GM23338 (cell line): ENCODE data around the gene RBM43. TPM values are rescaled to one million over a fixed set of nuclear protein-coding genes. Genes with fewer than 3 reads are reported as not detected.

Source experiments
- ATAC-seq: fragments of 200-7000 bp; cut with Tn5 transposase; 3 replicates; pipeline ENCODE4 v1.9.1; 2020
- DNase-seq: peaks from one replicate; pipeline ENCODE4 v3.0.0-alpha.2; 2015; ENCODE audit warnings: low spot score
- H2AFZ ChIP-seq: fragments of 200-600 bp; sonication (generic); 2 replicates; pipeline ENCODE4 v1.8.0; 2016; ENCODE audit warnings: antibody characterized with exemption, mild to moderate bottlenecking, moderate library complexity
- H3F3A ChIP-seq: fragments of 200-600 bp; sonication (generic); replicated peaks from 2 replicates; pipeline ENCODE4 v1.8.0; 2017; ENCODE audit warnings: antibody characterized with exemption, mixed run types, low read depth
- H3K27ac ChIP-seq: fragments of 200-600 bp; sonication (generic); 2 replicates; pipeline ENCODE4 v1.6.1; 2016; ENCODE audit warnings: low read depth
- H3K27me3 ChIP-seq: fragments of 200-600 bp; sonication (generic); 2 replicates; pipeline ENCODE4 v1.8.0; 2016; ENCODE audit warnings: mild to moderate bottlenecking, mixed run types, moderate library complexity; ENCODE audit not compliant: insufficient read depth
- H3K36me3 ChIP-seq: fragments of 200-600 bp; sonication (generic); 2 replicates; pipeline ENCODE4 v1.8.0; 2016; ENCODE audit warnings: mild to moderate bottlenecking; ENCODE audit not compliant: insufficient read depth
- H3K4me1 ChIP-seq: fragments of 200-600 bp; sonication (generic); 2 replicates; pipeline ENCODE4 v1.8.0; 2016; ENCODE audit warnings: mild to moderate bottlenecking, moderate library complexity; ENCODE audit not compliant: insufficient read depth
- H3K4me2 ChIP-seq: fragments of 200-600 bp; sonication (generic); 2 replicates; pipeline ENCODE4 v1.7.1; 2017; ENCODE audit warnings: mixed run types
- H3K4me3 ChIP-seq: fragments of 200-600 bp; sonication (generic); 2 replicates; pipeline ENCODE4 v1.6.1; 2016; ENCODE audit warnings: mixed run types
- H3K79me2 ChIP-seq: fragments of 200-600 bp; sonication (generic); replicated peaks from 2 replicates; pipeline ENCODE4 v1.8.0; 2017; ENCODE audit warnings: mild to moderate bottlenecking; ENCODE audit not compliant: insufficient read depth
- H3K9me2 ChIP-seq: fragments of 200-600 bp; sonication (generic); 2 replicates; pipeline ENCODE4 v1.8.0; 2017; ENCODE audit not compliant: insufficient read depth
- H4K20me1 ChIP-seq: fragments of 200-600 bp; sonication (generic); replicated peaks from 2 replicates; pipeline ENCODE4 v1.8.0; 2017; ENCODE audit warnings: mild to moderate bottlenecking; ENCODE audit not compliant: insufficient read depth
- H3K27ac Mint-ChIP-seq: 2 replicates; pipeline ENCODE4 v1.8.0; 2020; ENCODE audit warnings: inconsistent platforms, mild to moderate bottlenecking, moderate library complexity, mixed read lengths
- H3K27me3 Mint-ChIP-seq: 3 replicates; pipeline ENCODE4 v1.8.0; 2022; ENCODE audit warnings: low read depth, mild to moderate bottlenecking, moderate library complexity, mixed read lengths, inconsistent platforms; ENCODE audit not compliant: insufficient read depth, poor library complexity
- H3K36me3 Mint-ChIP-seq: 3 replicates; pipeline ENCODE4 v1.8.0; 2021; ENCODE audit warnings: low read depth, mild to moderate bottlenecking, inconsistent platforms, moderate library complexity, mixed read lengths
- H3K4me1 Mint-ChIP-seq: 3 replicates; pipeline ENCODE4 v1.8.0; 2020; ENCODE audit warnings: mild to moderate bottlenecking, inconsistent platforms, mixed read lengths
- H3K4me3 Mint-ChIP-seq: 3 replicates; pipeline ENCODE4 v1.8.0; 2021; ENCODE audit warnings: moderate library complexity, mild to moderate bottlenecking, inconsistent platforms, mixed read lengths
- H3K9me3 Mint-ChIP-seq: 3 replicates; pipeline ENCODE4 v1.8.0; 2020; ENCODE audit warnings: moderate library complexity, mild to moderate bottlenecking, inconsistent platforms, mixed read lengths
- CREB1 ChIP-seq: fragments of 250-450 bp; sonication (Bioruptor Pico); IDR thresholded peaks from 2 replicates; pipeline ENCODE4 v1.5.0; 2020; ENCODE audit warnings: low read depth, mild to moderate bottlenecking, moderate library complexity
- CTCF ChIP-seq, 2 experiments: fragments of 200-600 bp in 1 of 2; sonication (generic) in 1 of 2; conservative IDR thresholded peaks; 2 replicates each; pipeline versions ENCODE4 v1.5.1 to v1.6.1; 2016 to 2017; ENCODE audit warnings: antibody characterized with exemption in 2 of 2, low read depth in 2 of 2, mild to moderate bottlenecking in 2 of 2, moderate library complexity in 1 of 2
- EZH2 ChIP-seq: fragments of 200-600 bp; sonication (generic); IDR thresholded peaks from one replicate; pipeline ENCODE4 v1.8.0; 2017; ENCODE audit warnings: antibody characterized with exemption, mild to moderate bottlenecking, low read depth; ENCODE audit not compliant: unreplicated experiment
- EZH2phosphoT487 ChIP-seq: fragments of 200-600 bp; sonication (generic); IDR thresholded peaks from one replicate; pipeline ENCODE4 v1.8.1; 2018; ENCODE audit warnings: antibody characterized with exemption; ENCODE audit not compliant: unreplicated experiment
- JUNB ChIP-seq: IDR thresholded peaks from one replicate; pipeline ENCODE4 v1.6.1; 2016; ENCODE audit warnings: antibody characterized with exemption; ENCODE audit not compliant: unreplicated experiment
- NANOG ChIP-seq: IDR thresholded peaks from 2 replicates; pipeline ENCODE4 v1.6.1; 2016; ENCODE audit warnings: antibody characterized with exemption, borderline replicate concordance
- POLR2AphosphoS5 ChIP-seq: IDR thresholded peaks from 2 replicates; pipeline ENCODE4 v1.6.1; 2016; ENCODE audit warnings: antibody characterized with exemption, low read depth
- STAT1 ChIP-seq: IDR thresholded peaks from one replicate; pipeline ENCODE4 v1.6.1; 2016; ENCODE audit warnings: antibody characterized with exemption; ENCODE audit not compliant: unreplicated experiment
- ZNF114 ChIP-seq: fragments of 250-450 bp; sonication (Bioruptor Pico); IDR thresholded peaks from 2 replicates; pipeline ENCODE4 v1.5.0; 2020; ENCODE audit warnings: mild to moderate bottlenecking, moderate library complexity
- ZNF331 ChIP-seq: fragments of 250-450 bp; sonication (Bioruptor Pico); IDR thresholded peaks from 2 replicates; pipeline ENCODE4 v1.5.0; 2020; ENCODE audit warnings: low read depth, mild to moderate bottlenecking, moderate library complexity
- polyA plus RNA-seq: library from polyadenylated mRNA; unstranded; fragments of >200 nt; fragmentation: Nextera tagmentation; extraction: Ambion mirVana; gene quantifications from 2 replicates; pipeline ENCODE4 v1.2.1, GENCODE V29; 2016
- total RNA-seq: library from RNA; depleted of rRNA; stranded (reverse); fragments of >200 nt; shearing (Covaris generic); gene quantifications from 2 replicates; pipeline ENCODE4 v1.2.3, GENCODE V29; 2014
- TF ChIP-seq, protein P1 (sequence below): IDR thresholded peaks from 2 replicates; pipeline ENCODE4 v1.6.1; 2016; ENCODE audit warnings: antibody characterized with exemption
- TF ChIP-seq, protein P2 (sequence below): fragments of 250-450 bp; sonication (Bioruptor Pico); IDR thresholded peaks from 2 replicates; pipeline ENCODE4 v1.5.0; 2020; ENCODE audit warnings: mild to moderate bottlenecking, moderate library complexity
- TF ChIP-seq, protein P3 (sequence below): IDR thresholded peaks from one replicate; pipeline ENCODE4 v1.6.1; 2018; ENCODE audit warnings: antibody characterized with exemption; ENCODE audit not compliant: unreplicated experiment

Gene RBM43
- total and polyA plus RNA-seq, 2 experiments from 2014 or later = 3.3 to 3.4 TPM

DNA sequence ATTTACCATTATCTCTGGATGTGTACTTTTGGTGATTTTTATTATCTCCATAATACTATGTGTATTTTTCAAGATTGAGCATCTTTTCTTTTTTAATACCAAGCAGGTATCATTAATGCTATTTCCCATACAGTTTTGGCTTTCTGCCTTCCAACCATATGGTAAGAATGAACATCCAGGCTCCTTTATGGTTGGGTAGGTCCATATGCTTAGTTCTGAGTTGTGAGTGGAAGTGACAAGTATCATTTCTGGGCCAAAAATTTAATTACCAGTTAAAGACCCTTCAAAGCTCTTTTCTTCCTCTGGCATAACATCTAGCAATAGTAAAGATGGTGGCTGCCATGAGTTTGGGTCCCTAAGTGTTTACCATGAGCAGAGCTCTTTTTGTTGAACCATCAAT lies 4.3 kb upstream of the RBM43 start:
- no peaks in the 10 kb centered on the region for H3K36me3 Mint-ChIP-seq
- TF ChIP-seq POLR2AphosphoS5 (no peak), JUNB (no peak), STAT1 (no peak), ZNF114 (no peak), EZH2phosphoT487 (no peak), CTCF (conservative IDR thresholded peaks at IDR 0.05; ENCODE audit: low read depth in 2 of 2) (no peak), EZH2 (no peak), ZNF331 (CRISPR knock-in tag) (no peak), NANOG (no peak), CREB1 (CRISPR knock-in tag) (no peak)
- TF ChIP-seq, protein P1, sequence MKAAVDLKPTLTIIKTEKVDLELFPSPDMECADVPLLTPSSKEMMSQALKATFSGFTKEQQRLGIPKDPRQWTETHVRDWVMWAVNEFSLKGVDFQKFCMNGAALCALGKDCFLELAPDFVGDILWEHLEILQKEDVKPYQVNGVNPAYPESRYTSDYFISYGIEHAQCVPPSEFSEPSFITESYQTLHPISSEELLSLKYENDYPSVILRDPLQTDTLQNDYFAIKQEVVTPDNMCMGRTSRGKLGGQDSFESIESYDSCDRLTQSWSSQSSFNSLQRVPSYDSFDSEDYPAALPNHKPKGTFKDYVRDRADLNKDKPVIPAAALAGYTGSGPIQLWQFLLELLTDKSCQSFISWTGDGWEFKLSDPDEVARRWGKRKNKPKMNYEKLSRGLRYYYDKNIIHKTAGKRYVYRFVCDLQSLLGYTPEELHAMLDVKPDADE = no peak
- TF ChIP-seq, protein P2, sequence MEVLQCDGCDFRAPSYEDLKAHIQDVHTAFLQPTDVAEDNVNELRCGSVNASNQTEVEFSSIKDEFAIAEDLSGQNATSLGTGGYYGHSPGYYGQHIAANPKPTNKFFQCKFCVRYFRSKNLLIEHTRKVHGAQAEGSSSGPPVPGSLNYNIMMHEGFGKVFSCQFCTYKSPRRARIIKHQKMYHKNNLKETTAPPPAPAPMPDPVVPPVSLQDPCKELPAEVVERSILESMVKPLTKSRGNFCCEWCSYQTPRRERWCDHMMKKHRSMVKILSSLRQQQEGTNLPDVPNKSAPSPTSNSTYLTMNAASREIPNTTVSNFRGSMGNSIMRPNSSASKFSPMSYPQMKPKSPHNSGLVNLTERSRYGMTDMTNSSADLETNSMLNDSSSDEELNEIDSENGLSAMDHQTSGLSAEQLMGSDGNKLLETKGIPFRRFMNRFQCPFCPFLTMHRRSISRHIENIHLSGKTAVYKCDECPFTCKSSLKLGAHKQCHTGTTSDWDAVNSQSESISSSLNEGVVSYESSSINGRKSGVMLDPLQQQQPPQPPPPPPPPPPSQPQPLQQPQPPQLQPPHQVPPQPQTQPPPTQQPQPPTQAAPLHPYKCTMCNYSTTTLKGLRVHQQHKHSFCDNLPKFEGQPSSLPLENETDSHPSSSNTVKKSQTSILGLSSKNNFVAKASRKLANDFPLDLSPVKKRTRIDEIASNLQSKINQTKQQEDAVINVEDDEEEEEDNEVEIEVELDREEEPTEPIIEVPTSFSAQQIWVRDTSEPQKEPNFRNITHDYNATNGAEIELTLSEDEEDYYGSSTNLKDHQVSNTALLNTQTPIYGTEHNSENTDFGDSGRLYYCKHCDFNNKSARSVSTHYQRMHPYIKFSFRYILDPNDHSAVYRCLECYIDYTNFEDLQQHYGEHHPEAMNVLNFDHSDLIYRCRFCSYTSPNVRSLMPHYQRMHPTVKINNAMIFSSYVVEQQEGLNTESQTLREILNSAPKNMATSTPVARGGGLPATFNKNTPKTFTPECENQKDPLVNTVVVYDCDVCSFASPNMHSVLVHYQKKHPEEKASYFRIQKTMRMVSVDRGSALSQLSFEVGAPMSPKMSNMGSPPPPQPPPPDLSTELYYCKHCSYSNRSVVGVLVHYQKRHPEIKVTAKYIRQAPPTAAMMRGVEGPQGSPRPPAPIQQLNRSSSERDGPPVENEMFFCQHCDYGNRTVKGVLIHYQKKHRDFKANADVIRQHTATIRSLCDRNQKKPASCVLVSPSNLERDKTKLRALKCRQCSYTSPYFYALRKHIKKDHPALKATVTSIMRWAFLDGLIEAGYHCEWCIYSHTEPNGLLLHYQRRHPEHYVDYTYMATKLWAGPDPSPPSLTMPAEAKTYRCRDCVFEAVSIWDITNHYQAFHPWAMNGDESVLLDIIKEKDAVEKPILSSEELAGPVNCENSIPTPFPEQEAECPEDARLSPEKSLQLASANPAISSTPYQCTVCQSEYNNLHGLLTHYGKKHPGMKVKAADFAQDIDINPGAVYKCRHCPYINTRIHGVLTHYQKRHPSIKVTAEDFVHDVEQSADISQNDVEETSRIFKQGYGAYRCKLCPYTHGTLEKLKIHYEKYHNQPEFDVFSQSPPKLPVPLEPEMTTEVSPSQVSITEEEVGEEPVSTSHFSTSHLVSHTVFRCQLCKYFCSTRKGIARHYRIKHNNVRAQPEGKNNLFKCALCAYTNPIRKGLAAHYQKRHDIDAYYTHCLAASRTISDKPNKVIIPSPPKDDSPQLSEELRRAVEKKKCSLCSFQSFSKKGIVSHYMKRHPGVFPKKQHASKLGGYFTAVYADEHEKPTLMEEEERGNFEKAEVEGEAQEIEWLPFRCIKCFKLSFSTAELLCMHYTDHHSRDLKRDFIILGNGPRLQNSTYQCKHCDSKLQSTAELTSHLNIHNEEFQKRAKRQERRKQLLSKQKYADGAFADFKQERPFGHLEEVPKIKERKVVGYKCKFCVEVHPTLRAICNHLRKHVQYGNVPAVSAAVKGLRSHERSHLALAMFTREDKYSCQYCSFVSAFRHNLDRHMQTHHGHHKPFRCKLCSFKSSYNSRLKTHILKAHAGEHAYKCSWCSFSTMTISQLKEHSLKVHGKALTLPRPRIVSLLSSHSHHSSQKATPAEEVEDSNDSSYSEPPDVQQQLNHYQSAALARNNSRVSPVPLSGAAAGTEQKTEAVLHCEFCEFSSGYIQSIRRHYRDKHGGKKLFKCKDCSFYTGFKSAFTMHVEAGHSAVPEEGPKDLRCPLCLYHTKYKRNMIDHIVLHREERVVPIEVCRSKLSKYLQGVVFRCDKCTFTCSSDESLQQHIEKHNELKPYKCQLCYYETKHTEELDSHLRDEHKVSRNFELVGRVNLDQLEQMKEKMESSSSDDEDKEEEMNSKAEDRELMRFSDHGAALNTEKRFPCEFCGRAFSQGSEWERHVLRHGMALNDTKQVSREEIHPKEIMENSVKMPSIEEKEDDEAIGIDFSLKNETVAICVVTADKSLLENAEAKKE (CRISPR knock-in tag) = no peak
- TF ChIP-seq, protein P3, sequence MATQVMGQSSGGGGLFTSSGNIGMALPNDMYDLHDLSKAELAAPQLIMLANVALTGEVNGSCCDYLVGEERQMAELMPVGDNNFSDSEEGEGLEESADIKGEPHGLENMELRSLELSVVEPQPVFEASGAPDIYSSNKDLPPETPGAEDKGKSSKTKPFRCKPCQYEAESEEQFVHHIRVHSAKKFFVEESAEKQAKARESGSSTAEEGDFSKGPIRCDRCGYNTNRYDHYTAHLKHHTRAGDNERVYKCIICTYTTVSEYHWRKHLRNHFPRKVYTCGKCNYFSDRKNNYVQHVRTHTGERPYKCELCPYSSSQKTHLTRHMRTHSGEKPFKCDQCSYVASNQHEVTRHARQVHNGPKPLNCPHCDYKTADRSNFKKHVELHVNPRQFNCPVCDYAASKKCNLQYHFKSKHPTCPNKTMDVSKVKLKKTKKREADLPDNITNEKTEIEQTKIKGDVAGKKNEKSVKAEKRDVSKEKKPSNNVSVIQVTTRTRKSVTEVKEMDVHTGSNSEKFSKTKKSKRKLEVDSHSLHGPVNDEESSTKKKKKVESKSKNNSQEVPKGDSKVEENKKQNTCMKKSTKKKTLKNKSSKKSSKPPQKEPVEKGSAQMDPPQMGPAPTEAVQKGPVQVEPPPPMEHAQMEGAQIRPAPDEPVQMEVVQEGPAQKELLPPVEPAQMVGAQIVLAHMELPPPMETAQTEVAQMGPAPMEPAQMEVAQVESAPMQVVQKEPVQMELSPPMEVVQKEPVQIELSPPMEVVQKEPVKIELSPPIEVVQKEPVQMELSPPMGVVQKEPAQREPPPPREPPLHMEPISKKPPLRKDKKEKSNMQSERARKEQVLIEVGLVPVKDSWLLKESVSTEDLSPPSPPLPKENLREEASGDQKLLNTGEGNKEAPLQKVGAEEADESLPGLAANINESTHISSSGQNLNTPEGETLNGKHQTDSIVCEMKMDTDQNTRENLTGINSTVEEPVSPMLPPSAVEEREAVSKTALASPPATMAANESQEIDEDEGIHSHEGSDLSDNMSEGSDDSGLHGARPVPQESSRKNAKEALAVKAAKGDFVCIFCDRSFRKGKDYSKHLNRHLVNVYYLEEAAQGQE = no peak
- H3K27ac Mint-ChIP-seq = no peak overlapping the region
- no peaks in the 10 kb centered on the region for H3K36me3 ChIP-seq
- H3K27me3 ChIP-seq = no peaks in the 10 kb centered on the region
- H3F3A ChIP-seq = no peaks in the 10 kb centered on the region; the same call in 1 of the 2 replicates
- H3K9me2 ChIP-seq = peaks cover 5% of the 10 kb centered on the region; the same call in 1 of the 2 replicates
- H3K4me1 ChIP-seq = peaks cover 15% of the 10 kb centered on the region
- no peak overlapping the region for H3K27ac ChIP-seq
- peaks cover 23% of the 10 kb centered on the region for H3K4me1 Mint-ChIP-seq
- no peak for ATAC-seq
- H3K27me3 Mint-ChIP-seq = peaks cover 4% of the 10 kb centered on the region
- no peaks in the 10 kb centered on the region for H3K9me3 Mint-ChIP-seq
- no peaks in the 10 kb centered on the region for H3K79me2 ChIP-seq
- H3K4me3 ChIP-seq = no peak overlapping the region
- DNase-seq = no peak
- H3K4me3 Mint-ChIP-seq = no peak overlapping the region
- H3K4me2 ChIP-seq = no peak overlapping the region
- no peaks in the 10 kb centered on the region for H4K20me1 ChIP-seq
- no peak overlapping the region for H2AFZ ChIP-seq
